B cell (primary cell): Measurements from ENCODE around the gene PYGL. TPM values are rescaled to one million over a fixed set of nuclear protein-coding genes. Genes with fewer than 3 reads are reported as not detected.

Experiments
- ATAC-seq: fragments of 200-7000 bp; cut with Tn5 transposase; one replicate; pipeline ENCODE4 v1.10.0; 2021; ENCODE audit warnings: low read depth, mild to moderate bottlenecking, moderate number of reproducible peaks, moderate library complexity
- CTCF ChIA-PET: fragments of 350-600 bp; sonication (Branson Sonifier 250); formaldehyde crosslinking; loops from one replicate; lab custom pipeline; 2021; ENCODE audit warnings: antibody characterized with exemption, inconsistent platforms; lab: Charles Lee
- POLR2A ChIA-PET: fragments of 350-600 bp; sonication (Branson Sonifier 250); formaldehyde crosslinking; loops from one replicate; lab custom pipeline; 2021; ENCODE audit warnings: antibody characterized with exemption; lab: Charles Lee
- DNase-seq: peaks from one replicate; pipeline ENCODE4 v3.0.0; 2013
- H2AFZ ChIP-seq: 2 replicates; pipeline ENCODE4 v1.6.1; 2012; ENCODE audit warnings: mild to moderate bottlenecking, low read depth, low read length; ENCODE audit not compliant: insufficient read depth, poor library complexity, severe bottlenecking
- H3K27ac ChIP-seq, 2 donors: 1 replicate in 1 of 2; 2 replicates in 1 of 2; pipeline ENCODE4 v1.5.1; 2012 to 2013; ENCODE audit warnings: low read length in 2 of 2, mild to moderate bottlenecking in 2 of 2, moderate library complexity in 1 of 2
- H3K27me3 ChIP-seq, 4 experiments: fragments of 200-600 bp in 1 of 4; sonication (generic) in 1 of 4; replicated peaks in 1 of 4; 1 replicate in 2 of 4; 2 replicates in 2 of 4; pipeline versions ENCODE4 v1.6.1 to v1.7.0; 2013 to 2016; ENCODE audit warnings: low read length in 3 of 4, mild to moderate bottlenecking in 2 of 4, mixed read lengths in 1 of 4, moderate library complexity in 1 of 4; ENCODE audit not compliant: insufficient read depth in 4 of 4, control insufficient read depth in 3 of 4; ENCODE audit errors: control extremely low read depth in 1 of 4
- H3K36me3 ChIP-seq, 2 experiments: replicated peaks in 1 of 2; 1 replicate in 1 of 2; 2 replicates in 1 of 2; pipeline versions ENCODE4 v1.6.1 to v1.7.1; 2013; ENCODE audit warnings: low read length in 1 of 2; ENCODE audit not compliant: insufficient read depth in 2 of 2, control insufficient read depth in 1 of 2; ENCODE audit errors: control extremely low read depth in 1 of 2, extremely low read depth in 1 of 2
- H3K4me1 ChIP-seq, 2 donors: fragments of 200-600 bp in 1 of 2; sonication (generic) in 1 of 2; 1 replicate in 1 of 2; 2 replicates in 1 of 2; pipeline versions ENCODE4 v1.5.1 to v1.6.1; 2013 to 2017; ENCODE audit warnings: low read length in 2 of 2; ENCODE audit not compliant: control insufficient read depth in 2 of 2, insufficient read depth in 2 of 2
- H3K4me2 ChIP-seq: replicated peaks from 2 replicates; pipeline ENCODE3; 2012; ENCODE audit warnings: mild to moderate bottlenecking, low read depth, low read length; ENCODE audit not compliant: poor library complexity, severe bottlenecking
- H3K4me3 ChIP-seq, 5 experiments: fragments of 200-600 bp in 1 of 5; sonication (generic) in 1 of 5; 1 replicate in 3 of 5; 2 replicates in 2 of 5; pipeline versions ENCODE4 v1.5.1 to v1.7.0; 2011 to 2016; ENCODE audit warnings: low read length in 4 of 5, mild to moderate bottlenecking in 4 of 5, low read depth in 2 of 5, control low read depth in 1 of 5, moderate library complexity in 1 of 5; ENCODE audit not compliant: insufficient read depth in 1 of 5; ENCODE audit errors: control extremely low read depth in 1 of 5, extremely low read depth in 1 of 5
- H3K79me2 ChIP-seq: fragments of 200-600 bp; sonication (generic); one replicate; pipeline ENCODE4 v1.6.0; 2016; ENCODE audit warnings: low read length; ENCODE audit not compliant: control insufficient read depth, insufficient read depth
- H3K9ac ChIP-seq: fragments of 200-600 bp; sonication (generic); 2 replicates; pipeline ENCODE4 v1.6.1; 2017; ENCODE audit warnings: mild to moderate bottlenecking, low read length, moderate library complexity
- H3K9me3 ChIP-seq, 3 donors: one replicate each; pipeline versions ENCODE4 v1.6.1 to v1.7.1; 2013; ENCODE audit warnings: low read length in 2 of 3; ENCODE audit not compliant: control insufficient read depth in 2 of 3, insufficient read depth in 1 of 3; ENCODE audit errors: control extremely low read depth in 1 of 3
- H4K20me1 ChIP-seq: 2 replicates; pipeline ENCODE4 v1.6.0; 2012; ENCODE audit warnings: mild to moderate bottlenecking, low read length; ENCODE audit not compliant: insufficient read depth, control insufficient read depth, poor library complexity, severe bottlenecking
- H3K27ac Mint-ChIP-seq: one replicate; pipeline ENCODE4 v1.8.0; 2021; ENCODE audit warnings: mixed read lengths
- H3K27me3 Mint-ChIP-seq: one replicate; pipeline ENCODE4 v1.8.0; 2021; ENCODE audit warnings: mixed read lengths
- H3K4me1 Mint-ChIP-seq: one replicate; pipeline ENCODE4 v1.8.0; 2021; ENCODE audit warnings: mixed read lengths
- H3K4me3 Mint-ChIP-seq: one replicate; pipeline ENCODE4 v1.8.0; 2021; ENCODE audit warnings: mixed read lengths
- H3K9me3 Mint-ChIP-seq: one replicate; pipeline ENCODE4 v1.8.0; 2022; ENCODE audit warnings: mixed read lengths; ENCODE audit not compliant: insufficient read depth
- CTCF ChIP-seq: fragments of 200-600 bp; IDR thresholded peaks from one replicate; pipeline ENCODE4 v1.8.0; 2022; ENCODE audit warnings: antibody characterized with exemption, mild to moderate bottlenecking
- EZH2 ChIP-seq: IDR thresholded peaks from 2 replicates; pipeline ENCODE4 v1.6.1; 2012; ENCODE audit warnings: borderline replicate concordance, low read depth, mild to moderate bottlenecking, moderate library complexity, low read length; ENCODE audit not compliant: insufficient read depth, poor library complexity, severe bottlenecking
- WGBS: methylation state at CpG from one replicate; pipeline ENCODE4 v1.1.5; 2013; ENCODE audit warnings: missing lambda C conversion rate; ENCODE audit not compliant: insufficient coverage; 5-methylcytosine and 5-hydroxymethylcytosine counted together
- intact Hi-C: fragments of 100-400 bp; cut with micrococcal nuclease; formaldehyde crosslinking; loops from one replicate; pipeline ENCODE4 v1.10.0; 2022
- polyA plus RNA-seq: library from polyadenylated mRNA; depleted of rRNA; stranded (reverse); fragments of >200 nt; gene quantifications from 2 replicates; pipeline ENCODE4 v1.2.3, GENCODE V29; 2012
- total RNA-seq, 2 donors: library from RNA; stranded (reverse); fragments of 120-200 nt in 1 of 2; gene quantifications; 1 replicate in 1 of 2; 2 replicates in 1 of 2; pipeline versions ENCODE4 v1.2.3 to v1.2.4, GENCODE V29; 2013 to 2022

Gene PYGL
- total and polyA plus RNA-seq, 2 donors (not counting 1 experiment from before 2014, with no cell fraction given), result 0.60 to 0.64 TPM

- H3K9me3 Mint-ChIP-seq, result peaks cover 5% of the 10 kb centered on the region
- peaks cover 13% of the 10 kb centered on the region for H3K27me3 Mint-ChIP-seq
- no peak overlapping the region for H3K4me3 Mint-ChIP-seq
- no peak overlapping the region for H3K9ac ChIP-seq
- no peaks in the 10 kb centered on the region for H3K4me1 ChIP-seq
- ChIA-PET CTCF (no interaction called here), POLR2A (no interaction called here)
- ATAC-seq (no peak), DNase-seq (no peak)
- no peak overlapping the region for H2AFZ ChIP-seq
- H4K20me1 ChIP-seq, result no peaks in the 10 kb centered on the region
- no peaks in the 10 kb centered on the region for H3K9me3 ChIP-seq
- intact Hi-C loops, result no loop called here
- peaks cover 0 to 3% (median 0%) of the 10 kb centered on the region in 4 experiments for H3K27me3 ChIP-seq
- H3K4me1 Mint-ChIP-seq, result peaks cover 12% of the 10 kb centered on the region
- no peaks in the 10 kb centered on the region for H3K36me3 ChIP-seq
- H3K4me2 ChIP-seq, result no peak overlapping the region
- no peaks in the 10 kb centered on the region for H3K79me2 ChIP-seq
- H3K27ac ChIP-seq, result no peak overlapping the region
- WGBS, result no CpG with 5 or more reads among the region's 3 CpGs
- no peak overlapping the region for H3K4me3 ChIP-seq
- no peak for TF ChIP-seq EZH2
- no peak for TF ChIP-seq CTCF
- H3K27ac Mint-ChIP-seq, result no peak overlapping the region
Measured at GRCh38 chr14:50901361-50901760, 42.9 kb downstream of the PYGL start.

- CTCF ChIA-PET, result no interaction called here
- WGBS, result 100% methylated on average over 2 of the region's 6 CpGs
Measured at GRCh38 chr14:50897658-50898175, 46.6 kb downstream of the PYGL start.

More at GRCh38 chr14:50897658-50898175, 46.6 kb downstream of the PYGL start:
- POLR2A ChIA-PET, result no interaction called here
- H3K79me2 ChIP-seq, result no peaks in the 10 kb centered on the region
- H3K9me3 ChIP-seq, result no peaks in the 10 kb centered on the region
- intact Hi-C loops, result no loop called here
- no peak overlapping the region for H2AFZ ChIP-seq
- DNase-seq (no peak), ATAC-seq (no peak)
- H3K36me3 ChIP-seq, result no peaks in the 10 kb centered on the region
- H3K9ac ChIP-seq, result no peak overlapping the region
- H3K4me1 ChIP-seq, result no peaks in the 10 kb centered on the region
- H4K20me1 ChIP-seq, result no peaks in the 10 kb centered on the region
- H3K4me3 ChIP-seq, result no peak overlapping the region
- H3K4me2 ChIP-seq, result no peak overlapping the region
- Mint-ChIP-seq H3K27ac (no peak overlapping the region), H3K27me3 (peaks cover 20% of the 10 kb centered on the region), H3K4me1 (peaks cover 12% of the 10 kb centered on the region), H3K9me3 (peaks cover 3% of the 10 kb centered on the region), H3K4me3 (no peak overlapping the region)
- no peak overlapping the region for H3K27ac ChIP-seq
- TF ChIP-seq EZH2 (no peak), CTCF (no peak)
- H3K27me3 ChIP-seq, result peaks cover 0 to 3% (median 0%) of the 10 kb centered on the region in 4 experiments
